K562 (cell line): ENCODE results near the gene AACS. TPM values are rescaled to one million over a fixed set of nuclear protein-coding genes. Genes with fewer than 3 reads are reported as not detected.

Experiments used
- ATAC-seq: fragments of 200-7000 bp; cut with Tn5 transposase; 3 replicates; pipeline ENCODE4 v1.9.1; 2020; ENCODE audit warnings: moderate library complexity
- BruUV-seq: library from RNA; stranded (reverse); fragments of 400-500 nt; replicated peaks from 2 replicates; lab custom pipeline; 2021; lab: Mats Ljungman, UMichigan
- CTCF ChIA-PET: fragments of 300-600 bp; formaldehyde crosslinking; extraction: SDS; loops from one replicate; lab custom pipeline; 2021; ENCODE audit warnings: low intra/inter-chr PET ratio; lab: Yijun Ruan, JAX
- POLR2A ChIA-PET: fragments of 300-600, 350-650 bp; sonication (Branson Sonifier 250); formaldehyde crosslinking; extraction: SDS; loops from one replicate; lab custom pipeline; 2021; ENCODE audit warnings: antibody characterized with exemption, inconsistent platforms; lab: Yijun Ruan, JAX
- DNase-seq, 4 experiments: peaks; one replicate each; pipeline versions ENCODE4 v3.0.0 to v3.0.0-alpha.2; 2011 to 2018; ENCODE audit warnings: low spot score in 3 of 4, mixed read lengths in 3 of 4; ENCODE audit errors: extremely low read depth in 1 of 4
- FAIRE-seq: peaks from 2 replicates; lab custom pipeline; 2011; peaks lifted over from hg19 to GRCh38; lab: Jason Lieb, UNC
- H2AFZ ChIP-seq: 2 replicates; pipeline ENCODE4 v1.6.0; 2011; ENCODE audit warnings: low read depth, low read length, control low read depth, inconsistent platforms
- H3K27ac ChIP-seq: fragments of 200-600 bp; 3 replicates; pipeline ENCODE4 v1.8.0; 2011; ENCODE audit warnings: low read depth, mild to moderate bottlenecking, control low read depth, inconsistent platforms, low read length, moderate library complexity, mixed read lengths; ENCODE audit errors: extremely low read depth
- H3K27me3 ChIP-seq, 2 experiments: fragments of 300-600 bp in 1 of 2; 2 replicates in 1 of 2; 3 replicates in 1 of 2; pipeline versions ENCODE4 v1.6.0 to v1.8.0; 2011; ENCODE audit warnings: inconsistent platforms in 2 of 2, low read length in 2 of 2, mild to moderate bottlenecking in 1 of 2, mixed read lengths in 1 of 2, moderate library complexity in 1 of 2; ENCODE audit not compliant: control insufficient read depth in 2 of 2, insufficient read depth in 2 of 2
- H3K36me3 ChIP-seq: fragments of 300-600 bp; 3 replicates; pipeline ENCODE4 v1.8.0; 2011; ENCODE audit warnings: mild to moderate bottlenecking, low read length, inconsistent platforms; ENCODE audit not compliant: control insufficient read depth, insufficient read depth
- H3K4me1 ChIP-seq, 2 experiments: fragments of 200-600 bp in 1 of 2; replicated peaks in 1 of 2; 2 replicates in 1 of 2; 3 replicates in 1 of 2; pipeline versions ENCODE4 v1.5.1 to v1.8.0; 2011; ENCODE audit warnings: inconsistent platforms in 2 of 2, low read length in 2 of 2, mild to moderate bottlenecking in 1 of 2, mixed read lengths in 1 of 2, moderate library complexity in 1 of 2; ENCODE audit not compliant: control insufficient read depth in 2 of 2, insufficient read depth in 2 of 2
- H3K4me2 ChIP-seq: 2 replicates; pipeline ENCODE4 v1.6.1; 2011; ENCODE audit warnings: low read length, control low read depth, inconsistent platforms, mixed read lengths; ENCODE audit not compliant: insufficient read depth
- H3K4me3 ChIP-seq: fragments of 200-600 bp; sonication (generic), shearing (Covaris generic); 2 replicates; pipeline ENCODE4 v1.5.1; 2016; ENCODE audit warnings: control low read depth, inconsistent platforms
- H3K79me2 ChIP-seq: fragments of 200-600 bp; 3 replicates; pipeline ENCODE4 v1.8.0; 2011; ENCODE audit warnings: low read length, inconsistent platforms; ENCODE audit not compliant: control insufficient read depth, insufficient read depth
- H3K9ac ChIP-seq, 2 experiments: 2 replicates each; pipeline versions ENCODE4 v1.6.0 to v1.6.1; 2011; ENCODE audit warnings: low read depth in 2 of 2, low read length in 2 of 2, control low read depth in 1 of 2, inconsistent platforms in 1 of 2, mild to moderate bottlenecking in 1 of 2, mixed read lengths in 1 of 2; ENCODE audit not compliant: insufficient read depth in 1 of 2
- H3K9me1 ChIP-seq: one replicate; pipeline ENCODE4 v1.6.0; 2011; ENCODE audit warnings: inconsistent platforms, mild to moderate bottlenecking, low read length, moderate library complexity; ENCODE audit not compliant: control insufficient read depth, insufficient read depth
- H3K9me3 ChIP-seq: replicated peaks from 2 replicates; pipeline ENCODE4 v1.5.1; 2011; ENCODE audit warnings: low read depth, low read length, inconsistent platforms; ENCODE audit not compliant: control insufficient read depth, insufficient read depth
- H4K20me1 ChIP-seq: replicated peaks from 2 replicates; pipeline ENCODE4 v1.6.1; 2011; ENCODE audit warnings: low read length, inconsistent platforms, mixed read lengths; ENCODE audit not compliant: control insufficient read depth, insufficient read depth
- BRD9 ChIP-seq: fragments of 450-650 bp; IDR thresholded peaks from 2 replicates; pipeline ENCODE4 v1.6.1; 2018; ENCODE audit warnings: low read depth; ENCODE audit not compliant: partially characterized antibody
- CHD2 ChIP-seq: IDR thresholded peaks from 2 replicates; pipeline ENCODE4 v1.6.1; 2011; ENCODE audit warnings: low read depth, low read length
- CLOCK ChIP-seq: fragments of 250-450 bp; sonication (Bioruptor Pico); IDR thresholded peaks from 2 replicates; pipeline ENCODE4 v1.4.0; 2020; ENCODE audit warnings: mild to moderate bottlenecking, moderate library complexity, borderline replicate concordance
- GTF2E2 ChIP-seq: fragments of 200-800 bp; sonication (Bioruptor generic); IDR thresholded peaks from 2 replicates; pipeline ENCODE4 v1.6.1; 2016; ENCODE audit warnings: missing genetic modification characterization, missing compliant biosample characterization
- KDM5B ChIP-seq: fragments of 200-600 bp; sonication (generic); IDR thresholded peaks from 2 replicates; pipeline ENCODE4 v1.6.1; 2012; ENCODE audit warnings: low read depth, mild to moderate bottlenecking, moderate library complexity, low read length, control low read depth, inconsistent platforms; ENCODE audit not compliant: insufficient replicate concordance
- MBD1 ChIP-seq: fragments of 250-450 bp; sonication (Bioruptor Pico); IDR thresholded peaks from 2 replicates; pipeline ENCODE4 v1.8.0; 2022; ENCODE audit warnings: inconsistent platforms
- MCM3 ChIP-seq: fragments of 450-650 bp; IDR thresholded peaks from 2 replicates; pipeline ENCODE4 v1.6.1; 2016
- NR0B1 ChIP-seq: fragments of 450-650 bp; IDR thresholded peaks from one replicate; pipeline ENCODE4 v1.6.1; 2018; ENCODE audit warnings: mild to moderate bottlenecking, moderate library complexity; ENCODE audit not compliant: partially characterized antibody
- PCBP1 ChIP-seq: fragments of 200-400 bp; formaldehyde crosslinking; IDR thresholded peaks from 2 replicates; pipeline ENCODE4 v1.6.1; 2018; ENCODE audit warnings: mild to moderate bottlenecking, low read depth, low read length; ENCODE audit not compliant: poor library complexity, severe bottlenecking
- PHB ChIP-seq: fragments of 250-450 bp; sonication (Bioruptor Pico); IDR thresholded peaks from 2 replicates; pipeline ENCODE4 v1.5.0; 2021
- RBBP5 ChIP-seq: fragments of 200-600 bp; sonication (generic); IDR thresholded peaks from 2 replicates; pipeline ENCODE4 v1.6.1; 2012; ENCODE audit warnings: borderline replicate concordance, mild to moderate bottlenecking, low read length, control low read depth, inconsistent platforms; ENCODE audit not compliant: insufficient read depth, poor library complexity, severe bottlenecking
- SMARCA5 ChIP-seq: fragments of 450-650 bp; IDR thresholded peaks from 2 replicates; pipeline ENCODE4 v1.6.1; 2016
- TBP ChIP-seq: optimal IDR thresholded peaks from 2 replicates; pipeline ENCODE3; 2011; ENCODE audit warnings: low read depth, low read length, improper control_type of control experiment
- XRCC3 ChIP-seq: fragments of 450-650 bp; IDR thresholded peaks from 2 replicates; pipeline ENCODE4 v1.6.1; 2017; ENCODE audit warnings: mild to moderate bottlenecking, moderate library complexity
- ZBTB2 ChIP-seq: fragments of 450-650 bp; IDR thresholded peaks from 2 replicates; pipeline ENCODE4 v1.6.1; 2016; ENCODE audit warnings: antibody characterized with exemption
- ZNF184 ChIP-seq: sonication (generic); formaldehyde crosslinking; IDR thresholded peaks from 2 replicates; pipeline ENCODE4 v1.5.0; 2020; ENCODE audit warnings: missing genetic modification reagents
- ZNF589 ChIP-seq: fragments of 200-800 bp; sonication (Bioruptor generic); IDR thresholded peaks from 2 replicates; pipeline ENCODE4 v1.6.1; 2016; ENCODE audit warnings: low read depth, missing genetic modification characterization, missing compliant biosample characterization
- WGBS: fragments of 100-300 bp; shearing (Covaris generic); methylation state at CpG from one replicate; pipeline ENCODE4 v1.1.6; 2016; ENCODE audit warnings: low coverage, mixed read lengths; ENCODE audit not compliant: insufficient coverage; ENCODE audit errors: missing lambda C conversion rate; 5-methylcytosine and 5-hydroxymethylcytosine counted together
- in situ Hi-C: fragments of 300-500 bp; cut with MboI; formaldehyde crosslinking; loops from 4 replicates; pipeline ENCODE4 v1.15.0; 2018; ENCODE audit warnings: inconsistent platforms, mixed read lengths
- intact Hi-C: fragments of 100-400 bp; cut with micrococcal nuclease; formaldehyde crosslinking; loops from 2 replicates; pipeline ENCODE4 v1.14.2; 2022
- polyA plus RNA-seq, 8 experiments: library from polyadenylated mRNA; depleted of rRNA in 4 of 8; stranded (reverse) in 5 of 8; unstranded in 3 of 8; fragments of >200 nt; fragmentation: Nextera tagmentation in 2 of 8; fragmentation: Illumina TruSeq in 1 of 8; extraction: Ambion mirVana in 2 of 8; extraction: Trizol in 1 of 8; gene quantifications; 2 replicates each; pipeline versions ENCODE4 v1.2.1 to v1.2.3, GENCODE V29; 2011 to 2014; ENCODE audit warnings: inconsistent platforms in 1 of 8, missing spikeins in 1 of 8
- total RNA-seq, 7 experiments: library from RNA; depleted of rRNA in 6 of 7; stranded (reverse); fragments of >200 nt in 6 of 7; fragmentation: Illumina TruSeq in 2 of 7; extraction: Trizol in 2 of 7; gene quantifications; 2 replicates each; pipeline versions ENCODE4 v1.2.1 to v1.2.3, GENCODE V29; 2011 to 2021; ENCODE audit warnings: low replicate concordance in 1 of 7

AACS gene
- total and polyA plus RNA-seq, 9 of the 15 experiments (the other 6 are each of a cell fraction or from before 2014, with no cell fraction given): 2.4 to 13.0 (median 6.0) TPM

- ChIA-PET POLR2A (no interaction called here), CTCF (no interaction called here)
- no peak overlapping the region for H3K9ac ChIP-seq
- H3K27me3 ChIP-seq: peaks cover 9 to 41% of the 10 kb centered on the region in 2 experiments; a peak in 3 of 5 replicates
- no peaks in the 10 kb centered on the region for H3K36me3 ChIP-seq
- ATAC-seq: no peak
- in situ Hi-C loops: no loop called here
- H3K9me3 ChIP-seq: no peaks in the 10 kb centered on the region
- H2AFZ ChIP-seq: no peak overlapping the region
- no peaks in the 10 kb centered on the region for H4K20me1 ChIP-seq
- no TSS peak for BruUV-seq
- WGBS: 13% methylated on average over 6 of the region's 6 CpGs
- no peaks in the 10 kb centered on the region for H3K9me1 ChIP-seq
- no peaks in the 10 kb centered on the region; a peak in 2 of 5 replicates for H3K4me1 ChIP-seq
- no peak overlapping the region for H3K4me2 ChIP-seq
- no peak for FAIRE-seq
- intact Hi-C loops: no loop called here
- no peak overlapping the region for H3K27ac ChIP-seq
- no peak overlapping the region for H3K4me3 ChIP-seq
- DNase-seq: no peak
- no peaks in the 10 kb centered on the region for H3K79me2 ChIP-seq
- TF ChIP-seq RBBP5: no peak
- TF ChIP-seq BRD9: no peak
- no peak for TF ChIP-seq GTF2E2 (tag)
- no peak for TF ChIP-seq NR0B1
- TF ChIP-seq TBP: no peak
- no peak for TF ChIP-seq ZNF184
- no peak for TF ChIP-seq MBD1 (CRISPR knock-in tag)
- TF ChIP-seq KDM5B: no peak
- no peak for TF ChIP-seq SMARCA5
- no peak for TF ChIP-seq ZNF589
- no peak for TF ChIP-seq ZBTB2
- TF ChIP-seq CHD2: no peak
- TF ChIP-seq PHB (CRISPR knock-in tag): no peak
- no peak for TF ChIP-seq MCM3
- TF ChIP-seq CLOCK: no peak
- TF ChIP-seq XRCC3: no peak
- TF ChIP-seq PCBP1: no peak
Observed at GRCh38 chr12:125148316-125148715, 83.1 kb downstream of the AACS start.
